ENCODE data around the gene TXNRD3. TPM values are rescaled to one million over a fixed set of nuclear protein-coding genes. Genes with fewer than 3 reads are reported as not detected.

Gene TXNRD3
- polyA plus RNA-seq, 1 of the 3 experiments (the other 2 are of a cell fraction), result 4.7 TPM

GRCh38 chr3:126665221-126665936 is 10.5 kb upstream of the TXNRD3 start:
- Histone ChIP-seq H2AFZ (ENCODE audit: low read depth) (no peak overlapping the region), H3K4me3 (ENCODE audit: low read depth in 2 of 2, low read length in 1 of 2) (no peak overlapping the region), H3K36me3 (replicated peaks in 1 of 2; ENCODE audit: control insufficient read depth in 1 of 2, insufficient read depth in 2 of 2, low read length in 1 of 2) (no peaks in the 10 kb centered on the region), H4K20me1 (ENCODE audit: insufficient read depth) (no peaks in the 10 kb centered on the region), H3K27me3 (ENCODE audit: insufficient read depth) (peaks cover 7% of the 10 kb centered on the region; the same call in 1 of the 2 replicates), H3K9ac (no peak overlapping the region), H3K9me2 (no peaks in the 10 kb centered on the region), H3K9me3 (no peaks in the 10 kb centered on the region), H3F3A (replicated peaks; ENCODE audit: insufficient read depth) (no peaks in the 10 kb centered on the region), H3K79me2 (ENCODE audit: insufficient read depth) (no peaks in the 10 kb centered on the region), H3K4me2 (no peak overlapping the region), H3K27ac (ENCODE audit: low read depth in 2 of 2, low read length in 1 of 2) (no peak overlapping the region), H3K4me1 (ENCODE audit: control insufficient read depth in 1 of 2, insufficient read depth in 2 of 2, low read depth in 1 of 2, low read length in 1 of 2) (no peaks in the 10 kb centered on the region; a peak in 1 of 4 replicates)
- ChIA-PET CTCF (interaction anchor here (0.6 to 0.9 kb wide), 2 partner anchors 317 to 561 kb away, joined by 3 to 4 read pairs; partner anchors contain the start of gene PLXNA1), POLR2A (no interaction called here)
- WGBS (ENCODE audit: low lambda C conversion rate), result 66% methylated on average over 3 of the region's 6 CpGs
- TF ChIP-seq, protein P1, sequence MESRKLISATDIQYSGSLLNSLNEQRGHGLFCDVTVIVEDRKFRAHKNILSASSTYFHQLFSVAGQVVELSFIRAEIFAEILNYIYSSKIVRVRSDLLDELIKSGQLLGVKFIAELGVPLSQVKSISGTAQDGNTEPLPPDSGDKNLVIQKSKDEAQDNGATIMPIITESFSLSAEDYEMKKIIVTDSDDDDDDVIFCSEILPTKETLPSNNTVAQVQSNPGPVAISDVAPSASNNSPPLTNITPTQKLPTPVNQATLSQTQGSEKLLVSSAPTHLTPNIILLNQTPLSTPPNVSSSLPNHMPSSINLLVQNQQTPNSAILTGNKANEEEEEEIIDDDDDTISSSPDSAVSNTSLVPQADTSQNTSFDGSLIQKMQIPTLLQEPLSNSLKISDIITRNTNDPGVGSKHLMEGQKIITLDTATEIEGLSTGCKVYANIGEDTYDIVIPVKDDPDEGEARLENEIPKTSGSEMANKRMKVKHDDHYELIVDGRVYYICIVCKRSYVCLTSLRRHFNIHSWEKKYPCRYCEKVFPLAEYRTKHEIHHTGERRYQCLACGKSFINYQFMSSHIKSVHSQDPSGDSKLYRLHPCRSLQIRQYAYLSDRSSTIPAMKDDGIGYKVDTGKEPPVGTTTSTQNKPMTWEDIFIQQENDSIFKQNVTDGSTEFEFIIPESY (IDR thresholded peaks at IDR 0.05; ENCODE audit: borderline replicate concordance, low read depth), result no peak
- TF ChIP-seq USF1 (IDR thresholded peaks at IDR 0.05; ENCODE audit: borderline replicate concordance, low read depth) (no peak), GABPA (IDR thresholded peaks at IDR 0.05; ENCODE audit: low read depth) (no peak), POLR2AphosphoS5 (IDR thresholded peaks at IDR 0.05; ENCODE audit: low read depth, low read length) (no peak)
- DNase-seq, result no peak

- Histone ChIP-seq H3K4me1 (ENCODE audit: control insufficient read depth in 1 of 2, insufficient read depth in 2 of 2, low read depth in 1 of 2, low read length in 1 of 2) (peaks cover 0 to 4% of the 10 kb centered on the region in 2 experiments; a peak in 1 of 4 replicates), H2AFZ (ENCODE audit: low read depth) (no peak overlapping the region), H3K4me2 (no peak overlapping the region), H3K27ac (ENCODE audit: low read depth in 2 of 2, low read length in 1 of 2) (no peak overlapping the region), H3K9me3 (no peaks in the 10 kb centered on the region), H3K9me2 (no peaks in the 10 kb centered on the region), H3K9ac (no peak overlapping the region), H3K27me3 (ENCODE audit: insufficient read depth) (peaks cover 7% of the 10 kb centered on the region; the same call in 1 of the 2 replicates), H3F3A (replicated peaks; ENCODE audit: insufficient read depth) (no peaks in the 10 kb centered on the region), H3K4me3 (ENCODE audit: low read depth in 2 of 2, low read length in 1 of 2) (no peak overlapping the region), H4K20me1 (ENCODE audit: insufficient read depth) (no peaks in the 10 kb centered on the region), H3K36me3 (replicated peaks in 1 of 2; ENCODE audit: control insufficient read depth in 1 of 2, insufficient read depth in 2 of 2, low read length in 1 of 2) (no peaks in the 10 kb centered on the region), H3K79me2 (ENCODE audit: insufficient read depth) (no peaks in the 10 kb centered on the region)
- WGBS (ENCODE audit: low lambda C conversion rate), result 76% methylated on average over 5 of the region's 5 CpGs
- ChIA-PET CTCF (interaction anchor here (0.6 kb wide), 1 partner anchor 561 kb away, joined by 4 read pairs; no protein-coding TSS in a partner anchor), POLR2A (no interaction called here)
- DNase-seq, result no peak
- TF ChIP-seq NRF1 (IDR thresholded peaks at IDR 0.05; ENCODE audit: low read depth, low read length) (no peak), JUND (IDR thresholded peaks at IDR 0.05) (no peak), RAD21 (IDR thresholded peaks at IDR 0.05; ENCODE audit: low read length) (no peak), TAF1 (IDR thresholded peaks at IDR 0.05; ENCODE audit: borderline replicate concordance, low read depth, low read length) (no peak), MEF2A (IDR thresholded peaks at IDR 0.05; ENCODE audit: borderline replicate concordance, low read depth) (no peak)
Observed at GRCh38 chr3:126664591-126665214, 9.8 kb upstream of the TXNRD3 start.
